Measurements from ENCODE around the gene PPARA.

PPARA gene

GRCh38 chr22:46280063-46280817 lies 129.9 kb downstream of the PPARA start:
- no peak overlapping the region for H3K9ac ChIP-seq (ENCODE audit: low read depth, low read length)
- H3K4me1 ChIP-seq (ENCODE audit: control insufficient read depth, insufficient read depth, low read length), result no peaks in the 10 kb centered on the region
- H3K36me3 ChIP-seq (ENCODE audit: insufficient read depth, low read length), result peaks cover 73% of the 10 kb centered on the region

GRCh38 chr22:46280999-46281623 lies 130.8 kb downstream of the PPARA start:
- peaks cover 67% of the 10 kb centered on the region for H3K36me3 ChIP-seq (ENCODE audit: insufficient read depth, low read length)

More at GRCh38 chr22:46280063-46280817, 129.9 kb downstream of the PPARA start:
- H3K27me3 ChIP-seq (ENCODE audit: control insufficient read depth, insufficient read depth, low read length), result no peaks in the 10 kb centered on the region
- H3K4me2 ChIP-seq (ENCODE audit: low read length), result no peak overlapping the region
- H3K9me3 ChIP-seq (replicated peaks; ENCODE audit: low read length), result no peaks in the 10 kb centered on the region
- no peak overlapping the region for H3K4me3 ChIP-seq (ENCODE audit: low read length)

GRCh38 chr22:46281866-46282678 lies 131.7 kb downstream of the PPARA start:
- Histone ChIP-seq H3K36me3 (ENCODE audit: insufficient read depth, low read length) (peaks cover 69% of the 10 kb centered on the region), H3K9me3 (replicated peaks; ENCODE audit: low read length) (no peaks in the 10 kb centered on the region), H3K4me1 (ENCODE audit: control insufficient read depth, insufficient read depth, low read length) (no peaks in the 10 kb centered on the region), H3K9ac (ENCODE audit: low read depth, low read length) (no peak overlapping the region), H3K27me3 (ENCODE audit: control insufficient read depth, insufficient read depth, low read length) (no peaks in the 10 kb centered on the region), H3K4me2 (ENCODE audit: low read length) (no peak overlapping the region), H3K4me3 (ENCODE audit: low read length) (no peak overlapping the region)

More at GRCh38 chr22:46280999-46281623, 130.8 kb downstream of the PPARA start:
- Histone ChIP-seq H3K9ac (ENCODE audit: low read depth, low read length) (no peak overlapping the region), H3K27me3 (ENCODE audit: control insufficient read depth, insufficient read depth, low read length) (no peaks in the 10 kb centered on the region), H3K4me2 (ENCODE audit: low read length) (no peak overlapping the region), H3K4me3 (ENCODE audit: low read length) (no peak overlapping the region), H3K9me3 (replicated peaks; ENCODE audit: low read length) (no peaks in the 10 kb centered on the region), H3K4me1 (ENCODE audit: control insufficient read depth, insufficient read depth, low read length) (no peaks in the 10 kb centered on the region)

- Histone ChIP-seq H3K36me3 (ENCODE audit: insufficient read depth, low read length) (peaks cover 53% of the 10 kb centered on the region), H3K27me3 (ENCODE audit: control insufficient read depth, insufficient read depth, low read length) (no peaks in the 10 kb centered on the region), H3K9me3 (replicated peaks; ENCODE audit: low read length) (no peaks in the 10 kb centered on the region), H3K9ac (ENCODE audit: low read depth, low read length) (no peak overlapping the region), H3K4me3 (ENCODE audit: low read length) (no peak overlapping the region), H3K4me1 (ENCODE audit: control insufficient read depth, insufficient read depth, low read length) (no peaks in the 10 kb centered on the region), H3K4me2 (ENCODE audit: low read length) (no peak overlapping the region)
These were observed 135.7 kb downstream of the PPARA start for GRCh38 chr22:46286006-46286405.

- H3K4me1 ChIP-seq (ENCODE audit: control insufficient read depth, insufficient read depth, low read length), result no peaks in the 10 kb centered on the region
- no peak overlapping the region for H3K4me2 ChIP-seq (ENCODE audit: low read length)
- H3K27me3 ChIP-seq (ENCODE audit: control insufficient read depth, insufficient read depth, low read length), result no peaks in the 10 kb centered on the region
- H3K9ac ChIP-seq (ENCODE audit: low read depth, low read length), result no peak overlapping the region
- no peak overlapping the region for H3K4me3 ChIP-seq (ENCODE audit: low read length)
- H3K9me3 ChIP-seq (replicated peaks; ENCODE audit: low read length), result no peaks in the 10 kb centered on the region
- peaks cover 45% of the 10 kb centered on the region for H3K36me3 ChIP-seq (ENCODE audit: insufficient read depth, low read length)
These were observed 136.9 kb downstream of the PPARA start for GRCh38 chr22:46286941-46287872.

GRCh38 chr22:46287873-46288751 lies 137.8 kb downstream of the PPARA start:
- Histone ChIP-seq H3K27me3 (ENCODE audit: control insufficient read depth, insufficient read depth, low read length) (no peaks in the 10 kb centered on the region), H3K36me3 (ENCODE audit: insufficient read depth, low read length) (peaks cover 47% of the 10 kb centered on the region), H3K9me3 (replicated peaks; ENCODE audit: low read length) (no peaks in the 10 kb centered on the region), H3K9ac (ENCODE audit: low read depth, low read length) (no peak overlapping the region), H3K4me2 (ENCODE audit: low read length) (no peak overlapping the region), H3K4me1 (ENCODE audit: control insufficient read depth, insufficient read depth, low read length) (no peaks in the 10 kb centered on the region), H3K4me3 (ENCODE audit: low read length) (no peak overlapping the region)

- Histone ChIP-seq H3K36me3 (ENCODE audit: insufficient read depth, low read length) (peaks cover 45% of the 10 kb centered on the region), H3K4me1 (ENCODE audit: control insufficient read depth, insufficient read depth, low read length) (no peaks in the 10 kb centered on the region), H3K4me2 (ENCODE audit: low read length) (no peak overlapping the region), H3K9ac (ENCODE audit: low read depth, low read length) (no peak overlapping the region), H3K4me3 (ENCODE audit: low read length) (no peak overlapping the region), H3K9me3 (replicated peaks; ENCODE audit: low read length) (no peaks in the 10 kb centered on the region), H3K27me3 (ENCODE audit: control insufficient read depth, insufficient read depth, low read length) (no peaks in the 10 kb centered on the region)
These were observed 138.5 kb downstream of the PPARA start for GRCh38 chr22:46288846-46289243.

GRCh38 chr22:46289244-46289891 lies 139.0 kb downstream of the PPARA start:
- Histone ChIP-seq H3K4me2 (ENCODE audit: low read length) (no peak overlapping the region), H3K27me3 (ENCODE audit: control insufficient read depth, insufficient read depth, low read length) (no peaks in the 10 kb centered on the region), H3K4me1 (ENCODE audit: control insufficient read depth, insufficient read depth, low read length) (no peaks in the 10 kb centered on the region), H3K36me3 (ENCODE audit: insufficient read depth, low read length) (peaks cover 40% of the 10 kb centered on the region), H3K4me3 (ENCODE audit: low read length) (no peak overlapping the region), H3K9me3 (replicated peaks; ENCODE audit: low read length) (no peaks in the 10 kb centered on the region), H3K9ac (ENCODE audit: low read depth, low read length) (no peak overlapping the region)

- no peak overlapping the region for H3K9ac ChIP-seq (ENCODE audit: low read depth, low read length)
- H3K36me3 ChIP-seq (ENCODE audit: insufficient read depth, low read length), result peaks cover 33% of the 10 kb centered on the region
- H3K9me3 ChIP-seq (replicated peaks; ENCODE audit: low read length), result no peaks in the 10 kb centered on the region
- no peak overlapping the region for H3K4me3 ChIP-seq (ENCODE audit: low read length)
- H3K27me3 ChIP-seq (ENCODE audit: control insufficient read depth, insufficient read depth, low read length), result no peaks in the 10 kb centered on the region
- no peaks in the 10 kb centered on the region for H3K4me1 ChIP-seq (ENCODE audit: control insufficient read depth, insufficient read depth, low read length)
- no peak overlapping the region for H3K4me2 ChIP-seq (ENCODE audit: low read length)
These were observed 140.0 kb downstream of the PPARA start for GRCh38 chr22:46290121-46290842.

Data from skeletal muscle satellite cell (primary cell).